Measurements from ENCODE around the gene PDE6C. TPM values are rescaled to one million over a fixed set of nuclear protein-coding genes. Genes with fewer than 3 reads are reported as not detected.

The PDE6C gene
- total RNA-seq, 1 experiment from 2014 or later: not detected

GRCh38 chr10:93604146-93604545, 8.2 kb upstream of the PDE6C start:
- Histone ChIP-seq H3K9ac (ENCODE audit: extremely low read depth, insufficient read length, low read length) (no peak overlapping the region), H2BK5ac (ENCODE audit: insufficient read length, low read length) (no peak overlapping the region), H4K91ac (ENCODE audit: insufficient read length, low read depth, low read length) (no peak overlapping the region), H3K23me2 (ENCODE audit: insufficient read length, low read depth, low read length, poor library complexity, severe bottlenecking) (peaks cover 7% of the 10 kb centered on the region), H2BK20ac (ENCODE audit: low read depth, low read length, poor library complexity, severe bottlenecking) (no peak overlapping the region), H2AK5ac (ENCODE audit: insufficient read length, low read length) (no peak overlapping the region), H3K56ac (ENCODE audit: insufficient read length, low read depth, low read length) (no peak overlapping the region), H2AFZ (ENCODE audit: low read length) (no peak overlapping the region), H3K79me1 (ENCODE audit: insufficient read depth, low read depth, low read length, poor library complexity, severe bottlenecking) (no peaks in the 10 kb centered on the region), H2BK15ac (ENCODE audit: low read depth, low read length) (no peak overlapping the region), H2BK120ac (ENCODE audit: low read depth, low read length, poor library complexity, severe bottlenecking) (no peak overlapping the region), H3K14ac (ENCODE audit: insufficient read depth, low read length) (no peak overlapping the region), H3T11ph (ENCODE audit: low read length) (no peak overlapping the region), H4K20me1 (ENCODE audit: control insufficient read depth, insufficient read depth, insufficient read length) (no peaks in the 10 kb centered on the region), H3K4me1 (ENCODE audit: insufficient read depth, low read length) (no peaks in the 10 kb centered on the region), H3K4me2 (ENCODE audit: insufficient read depth, insufficient read length, low read length) (no peak overlapping the region), H4K8ac (replicated peaks; ENCODE audit: insufficient read length, low read depth, low read length) (no peak overlapping the region), H2BK12ac (ENCODE audit: insufficient read length, low read depth, low read length) (no peak overlapping the region), H3K27ac (ENCODE audit: insufficient read length, low read depth, low read length) (no peak overlapping the region), H3K27me3 (ENCODE audit: insufficient read depth, low read length) (peaks cover 24% of the 10 kb centered on the region), H3K4ac (ENCODE audit: low read depth, low read length) (no peak overlapping the region), H3K18ac (ENCODE audit: insufficient read length, low read depth, low read length) (no peak overlapping the region), H3K79me2 (ENCODE audit: insufficient read depth, low read length) (no peaks in the 10 kb centered on the region), H4K5ac (ENCODE audit: insufficient read length, low read depth, low read length) (no peak overlapping the region), H3K9me3 (ENCODE audit: control insufficient read depth, low read depth, low read length) (no peaks in the 10 kb centered on the region), H3K23ac (ENCODE audit: insufficient read length, low read depth, low read length) (no peak overlapping the region)
- no CpG with 5 or more reads among the region's 2 CpGs for WGBS (ENCODE audit: extremely low coverage, insufficient read length, low lambda C conversion rate)
- no peak for DNase-seq
- no peaks in the 10 kb centered on the region for H3K9me3 Mint-ChIP-seq
- peaks cover 8% of the 10 kb centered on the region in 2 experiments for H3K4me1 Mint-ChIP-seq
- no peak overlapping the region for H3K4me3 Mint-ChIP-seq
- no peak for TF ChIP-seq CTCF (conservative IDR thresholded peaks at IDR 0.05)
- H3K27me3 Mint-ChIP-seq (ENCODE audit: low read depth): peaks cover 69% of the 10 kb centered on the region
- H3K36me3 Mint-ChIP-seq (ENCODE audit: insufficient read depth in 1 of 3, low read depth in 3 of 3): no peaks in the 10 kb centered on the region; a peak in 1 of 7 replicates
- H3K27ac Mint-ChIP-seq: no peak overlapping the region

Data from H9 (cell line).